ENCODE data around the gene NAALADL2.
"Not testable (repeated sequence)": the region's sequence is repeated elsewhere in the genome, so short reads cannot be mapped to it uniquely, and the experiment has no call there.

Gene NAALADL2

GRCh38 chr3:175826759-175827158 is 967.6 kb downstream of the NAALADL2 start:
- TF ChIP-seq CTCF (IDR thresholded peaks at IDR 0.05; ENCODE audit: low read length, missing control alignments) = no peak
- no peak overlapping the region for H3K4me3 ChIP-seq (replicated peaks; ENCODE audit: low read depth, low read length)
- no peak for DNase-seq (ENCODE audit: low read depth)

GRCh38 chr3:175829809-175830208 is 970.7 kb downstream of the NAALADL2 start:
- DNase-seq (ENCODE audit: low read depth); H3K4me3 ChIP-seq (replicated peaks; ENCODE audit: low read depth, low read length): not testable (repeated sequence)

- not testable (repeated sequence) for DNase-seq (ENCODE audit: low read depth); H3K4me3 ChIP-seq (replicated peaks; ENCODE audit: low read depth, low read length)
Observed at GRCh38 chr3:175835763-175836162, 976.6 kb downstream of the NAALADL2 start.

GRCh38 chr3:175836617-175837016 is 977.5 kb downstream of the NAALADL2 start:
- no peak overlapping the region for H3K4me3 ChIP-seq (replicated peaks; ENCODE audit: low read depth, low read length)
- no peak for TF ChIP-seq CTCF (IDR thresholded peaks at IDR 0.05; ENCODE audit: low read length, missing control alignments)
- DNase-seq (ENCODE audit: low read depth) = no peak

GRCh38 chr3:175837962-175838361 is 978.8 kb downstream of the NAALADL2 start:
- TF ChIP-seq CTCF (IDR thresholded peaks at IDR 0.05; ENCODE audit: low read length, missing control alignments) = no peak
- DNase-seq (ENCODE audit: low read depth) = no peak
- H3K4me3 ChIP-seq (replicated peaks; ENCODE audit: low read depth, low read length) = no peak overlapping the region

- no peak for TF ChIP-seq CTCF (IDR thresholded peaks at IDR 0.05; ENCODE audit: low read length, missing control alignments)
- H3K4me3 ChIP-seq (replicated peaks; ENCODE audit: low read depth, low read length) = no peak overlapping the region
- no peak for DNase-seq (ENCODE audit: low read depth)
Observed at GRCh38 chr3:175839366-175840005, 980.4 kb downstream of the NAALADL2 start.

- DNase-seq (ENCODE audit: low read depth) = no peak
- TF ChIP-seq CTCF (IDR thresholded peaks at IDR 0.05; ENCODE audit: low read length, missing control alignments) = no peak
- H3K4me3 ChIP-seq (replicated peaks; ENCODE audit: low read depth, low read length) = no peak overlapping the region
Observed at GRCh38 chr3:175851541-175851940, 992.4 kb downstream of the NAALADL2 start.

- H3K4me3 ChIP-seq (replicated peaks; ENCODE audit: low read depth, low read length) = no peak overlapping the region
- no peak for DNase-seq (ENCODE audit: low read depth)
- TF ChIP-seq CTCF (IDR thresholded peaks at IDR 0.05; ENCODE audit: low read length, missing control alignments) = no peak
Observed at GRCh38 chr3:175852560-175852959, 993.4 kb downstream of the NAALADL2 start.
